Activated CD4-positive, alpha-beta T cell treated with anti-CD3 and anti-CD28 coated beads, Interleukin-2, Interleukin-4, amounts not matched to agents 100 ng/mL and 50 ng/mL, durations not matched to agents 16 hours and 8 hours (primary cell): ENCODE data around the gene FOXP1.
"Not testable (repeated sequence)": the region's sequence is repeated elsewhere in the genome, so short reads cannot be mapped to it uniquely, and the experiment has no call there.

Experiments
- DNase-seq: peaks from one replicate; pipeline ENCODE4 v3.0.0-alpha.2; 2020; ENCODE audit warnings: low spot score

The FOXP1 gene

DNA sequence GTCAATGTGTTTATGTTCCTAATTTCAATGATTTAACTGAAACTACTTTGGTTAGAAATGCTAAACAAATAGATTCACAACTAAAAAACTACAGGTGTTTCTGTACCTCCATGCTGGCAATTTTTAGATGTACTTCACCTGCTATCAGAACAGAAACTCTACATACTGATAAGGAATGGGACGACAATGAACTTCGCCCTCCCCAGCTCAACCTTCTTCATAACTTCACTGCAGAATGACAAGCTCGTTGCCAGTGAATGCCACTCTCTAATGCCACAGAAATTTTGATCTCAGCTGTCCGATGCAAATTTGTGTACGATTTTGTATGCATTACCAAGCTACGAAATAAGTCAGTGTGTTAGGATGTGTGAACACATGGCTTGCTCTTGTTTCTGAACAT, 133.4 kb downstream of the FOXP1 start:
- DNase-seq: no peak

DNA sequence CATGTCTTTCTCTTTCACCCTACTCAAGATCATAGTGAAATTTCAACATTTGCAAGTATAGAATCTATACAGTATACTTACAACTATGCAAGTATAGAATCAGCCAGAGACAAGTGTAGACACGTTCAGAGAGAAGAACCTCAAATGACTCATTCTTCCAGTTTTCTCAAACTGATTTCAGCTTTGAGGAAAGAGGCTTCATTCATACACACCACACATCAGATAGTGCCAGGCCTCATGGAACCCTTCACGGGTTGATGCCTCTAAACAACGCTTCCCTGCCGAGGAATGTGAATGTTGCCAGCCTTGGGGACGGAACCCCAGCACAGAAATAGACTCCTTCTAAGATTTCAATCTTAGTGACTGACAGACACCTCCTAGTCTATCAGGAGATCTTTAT, 135.7 kb downstream of the FOXP1 start:
- peak; percentile 47 for DNase-seq

DNA sequence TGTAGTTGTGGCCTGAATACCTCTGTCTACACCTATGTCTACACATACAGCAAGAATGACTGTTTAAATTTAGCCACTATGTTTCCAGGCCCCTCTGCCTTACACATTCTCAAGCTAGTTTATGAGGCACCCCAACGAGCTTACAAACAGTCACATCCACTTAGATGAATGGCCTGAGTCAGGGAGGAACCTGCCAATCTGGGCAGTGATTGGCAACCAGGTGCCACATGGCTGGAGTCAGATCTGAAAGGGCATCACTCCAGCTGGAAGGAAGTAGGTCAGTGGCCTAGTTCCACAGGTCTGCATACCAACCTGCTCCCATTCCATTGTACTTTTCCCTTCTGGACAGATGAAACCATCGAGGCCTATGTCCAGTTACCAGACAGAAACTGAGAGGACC, 136.3 kb downstream of the FOXP1 start:
- DNase-seq: no peak

DNA sequence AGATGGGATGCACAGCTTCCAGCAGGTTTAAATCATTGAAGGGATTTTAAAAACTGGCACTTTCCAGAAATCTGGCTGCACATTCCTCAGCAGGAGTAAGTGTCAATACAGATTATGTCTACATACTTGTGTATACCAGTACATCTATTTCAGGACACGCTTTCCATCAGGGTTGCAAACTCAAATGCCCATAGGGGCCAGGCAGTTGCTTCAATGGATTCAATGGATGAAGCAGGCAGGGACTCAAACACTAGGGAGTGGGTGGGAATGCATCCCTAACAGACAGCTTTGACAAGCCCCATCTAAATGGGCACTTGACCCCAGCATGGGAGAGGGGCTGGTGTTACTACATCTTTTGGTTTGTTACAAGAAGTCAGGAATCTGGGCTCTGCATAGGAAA, 136.8 kb downstream of the FOXP1 start:
- no peak for DNase-seq

DNA sequence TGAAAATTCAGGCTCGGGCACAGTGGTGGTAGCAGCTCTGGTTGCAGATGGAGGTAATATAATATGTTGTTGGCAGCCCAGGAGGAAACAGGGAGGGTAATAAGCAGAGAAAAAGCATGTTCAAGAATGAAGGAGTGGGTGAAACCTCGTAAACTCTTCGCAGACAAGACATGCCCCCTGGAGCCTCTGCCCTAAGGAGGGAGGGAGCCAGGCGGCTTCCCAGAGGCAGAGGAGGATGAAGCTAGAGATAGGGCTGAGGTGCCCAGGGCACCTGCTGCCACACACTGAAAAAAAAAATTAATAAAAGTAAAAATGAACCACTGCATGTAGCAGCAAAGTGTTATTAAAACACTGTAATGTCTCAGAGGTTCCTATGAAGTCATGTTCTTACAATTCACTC, 137.3 kb downstream of the FOXP1 start:
- no peak for DNase-seq

DNA sequence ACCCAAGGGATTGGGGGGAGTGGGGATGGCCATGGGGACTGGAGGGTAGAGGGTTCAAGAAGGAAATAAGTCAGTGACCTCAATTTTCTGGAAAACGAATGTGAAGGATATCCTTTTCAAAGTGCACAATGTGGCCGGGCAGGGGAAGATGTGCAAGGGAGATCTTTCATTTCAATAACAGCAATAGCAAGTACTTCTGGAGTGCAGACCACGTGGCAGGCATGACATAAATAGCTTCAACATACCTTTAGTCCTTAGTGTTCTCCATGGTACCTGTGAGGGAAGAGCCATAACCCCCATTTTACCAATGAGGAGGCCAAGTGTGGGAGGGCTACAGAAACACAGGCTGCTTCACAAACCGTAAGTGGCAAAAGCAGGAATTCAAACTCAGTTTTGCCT, 138.7 kb downstream of the FOXP1 start:
- no peak for DNase-seq

DNA sequence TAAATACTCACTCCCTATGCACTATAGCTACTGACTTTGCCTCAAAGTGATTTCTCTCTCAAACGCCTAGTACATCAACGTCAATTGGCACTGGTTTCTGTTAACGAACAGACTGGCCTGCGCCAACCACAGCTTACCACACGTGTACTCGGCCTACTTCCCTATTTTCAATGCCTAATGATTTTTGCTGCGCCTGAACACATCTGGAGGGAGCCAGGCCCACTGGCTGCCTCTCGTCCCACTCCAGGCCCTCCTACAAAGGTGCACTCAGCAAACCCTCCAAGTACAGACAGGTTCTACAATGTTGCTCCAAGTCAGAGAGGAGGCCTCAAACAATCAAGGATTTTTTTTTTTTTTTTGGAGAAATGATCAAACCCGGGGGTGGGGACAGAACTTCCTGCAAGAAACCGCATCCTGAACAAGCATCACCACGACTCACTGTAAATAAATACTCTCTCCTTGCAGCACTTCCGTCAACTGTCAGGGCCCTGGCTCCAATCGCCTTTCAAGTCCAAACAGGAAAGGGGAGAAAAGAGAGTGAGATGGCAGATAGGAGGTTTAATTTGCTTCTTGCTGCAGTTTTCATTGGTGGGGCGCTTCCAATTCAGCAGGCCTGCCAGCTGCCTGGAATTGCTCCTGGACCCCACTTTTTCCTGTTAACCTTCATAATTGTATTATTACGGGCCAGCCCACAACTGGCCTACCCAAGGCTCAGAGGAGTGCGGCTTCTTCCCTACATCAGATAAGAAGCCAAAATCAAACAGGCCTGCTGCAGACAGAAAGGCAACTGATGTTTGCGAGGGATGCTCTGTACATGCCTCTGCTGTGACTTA, 139.3 kb downstream of the FOXP1 start:
- peak; percentile 83 for DNase-seq

DNA sequence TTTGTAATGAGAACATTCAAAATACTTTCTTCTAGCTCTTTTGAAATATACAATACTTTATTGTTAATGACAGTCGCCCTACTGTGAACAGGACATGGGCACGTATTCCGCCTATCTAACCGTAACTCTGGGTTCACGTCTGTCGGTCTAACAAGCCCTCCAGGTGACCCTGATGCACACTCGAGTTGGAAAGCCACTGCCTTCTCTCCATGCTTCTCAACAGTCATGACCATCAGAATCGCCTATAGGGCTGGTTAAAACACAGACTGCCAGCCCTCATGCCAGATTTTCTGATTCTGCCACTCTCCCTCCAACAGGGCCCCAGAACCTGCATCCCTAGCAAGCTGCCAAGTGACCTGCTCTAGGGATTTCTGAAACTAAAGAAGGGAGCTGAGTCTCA, 140.2 kb downstream of the FOXP1 start:
- DNase-seq: no peak

DNA sequence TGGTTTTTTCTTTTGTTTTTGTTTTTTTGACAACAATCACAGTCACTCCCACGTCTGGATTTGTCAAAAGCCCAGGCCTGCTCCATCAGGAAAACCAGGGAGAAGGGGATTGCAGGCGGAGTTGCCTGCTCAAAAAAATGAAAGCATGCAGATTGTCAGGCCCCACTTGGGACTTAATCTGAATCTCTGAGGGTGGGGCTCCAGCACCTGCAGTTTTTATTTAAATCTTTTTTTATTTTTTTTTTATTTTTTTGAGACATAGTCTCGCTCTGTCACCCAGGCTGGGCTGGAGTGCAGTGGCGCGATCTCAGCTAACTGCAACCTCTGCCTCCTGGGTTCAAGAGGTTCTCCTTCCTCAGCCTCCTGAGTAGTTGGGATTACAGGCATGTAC, 140.9 kb downstream of the FOXP1 start:
- DNase-seq: no peak

DNA sequence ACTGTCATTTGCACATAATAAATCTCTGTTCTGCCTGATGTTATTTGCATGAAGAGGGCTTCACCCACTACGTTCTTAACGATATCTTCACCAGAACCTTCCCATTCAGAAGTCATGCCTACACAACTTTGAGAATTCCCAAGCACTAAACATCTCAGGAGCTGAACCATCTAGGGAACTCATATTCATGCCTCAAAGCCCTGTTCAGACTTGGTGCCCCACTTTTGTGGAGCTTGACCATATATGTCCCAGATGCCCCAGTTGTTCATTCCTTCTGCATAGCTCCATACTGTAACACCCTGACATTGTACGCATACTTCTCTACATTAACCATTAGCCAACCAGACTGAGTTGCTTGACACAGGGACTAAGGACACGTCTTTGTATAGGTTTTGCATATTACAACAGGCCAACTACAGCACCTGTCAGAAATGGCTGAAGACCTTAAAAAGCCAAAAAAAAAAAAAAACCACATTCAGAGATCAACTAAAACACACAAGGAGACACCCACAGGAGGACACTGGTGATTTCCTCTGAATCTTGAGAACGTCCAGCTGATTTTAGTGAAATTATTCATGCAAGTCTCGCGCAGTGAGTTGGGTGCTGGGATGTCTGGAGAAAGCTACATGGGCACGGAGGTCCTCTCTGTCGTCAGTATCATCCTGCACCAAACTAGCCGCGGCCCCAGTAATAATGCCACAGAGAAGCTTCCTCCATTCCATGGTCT, 141.4 kb downstream of the FOXP1 start:
- DNase-seq: no peak

DNA sequence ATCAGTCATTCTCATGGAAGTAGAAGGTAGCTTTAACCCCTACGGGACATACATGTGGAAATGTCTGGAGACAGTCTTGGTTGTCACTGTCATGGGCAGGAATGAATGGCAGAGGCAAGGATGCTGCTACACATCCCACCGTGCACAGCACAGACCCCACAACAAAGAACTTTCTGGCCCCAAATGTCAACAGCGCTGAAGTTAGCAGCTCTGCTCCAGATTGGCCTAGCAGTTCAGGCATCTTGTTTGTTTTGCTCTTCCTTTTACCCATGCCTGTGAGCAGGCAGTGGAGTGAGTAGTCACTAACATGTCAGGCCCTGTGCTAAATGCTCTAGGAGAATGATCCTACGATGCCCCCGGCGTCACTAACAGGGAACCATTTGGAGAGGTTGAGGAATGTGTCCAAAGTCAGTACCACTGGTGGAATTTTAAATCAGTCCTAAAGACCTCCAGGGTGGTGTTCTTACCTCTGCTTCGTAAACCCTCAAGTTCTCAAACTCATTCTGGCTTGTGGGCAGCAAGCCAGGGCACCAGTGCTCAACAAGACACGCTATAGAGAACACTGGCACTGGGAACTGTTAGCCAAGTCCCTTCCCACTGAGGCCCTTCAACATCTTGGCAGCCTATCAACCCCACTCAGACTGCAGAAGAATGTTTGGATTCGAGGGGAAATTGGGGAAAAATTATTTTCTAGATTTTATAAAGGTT, 142.2 kb downstream of the FOXP1 start:
- no peak for DNase-seq

DNA sequence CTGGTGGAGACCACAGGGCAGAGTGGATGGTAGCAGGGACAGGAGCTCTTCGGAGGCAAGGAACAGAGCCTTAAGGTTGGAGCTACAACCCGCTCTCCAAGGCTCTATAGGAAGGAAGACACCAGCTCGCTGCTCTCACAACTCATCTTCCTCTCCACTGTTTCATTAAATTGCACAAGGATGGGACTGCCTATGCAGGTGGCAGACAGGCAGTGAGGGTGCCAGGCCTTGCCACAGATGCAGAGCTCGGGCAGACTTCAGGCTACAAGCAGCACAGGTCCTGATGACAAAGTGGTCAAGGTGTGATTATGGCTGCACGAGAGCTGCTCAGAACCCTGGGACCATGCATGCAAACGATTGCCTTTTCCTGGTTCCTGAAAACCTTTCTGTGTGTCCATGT, 144.6 kb downstream of the FOXP1 start:
- DNase-seq: no peak

DNA sequence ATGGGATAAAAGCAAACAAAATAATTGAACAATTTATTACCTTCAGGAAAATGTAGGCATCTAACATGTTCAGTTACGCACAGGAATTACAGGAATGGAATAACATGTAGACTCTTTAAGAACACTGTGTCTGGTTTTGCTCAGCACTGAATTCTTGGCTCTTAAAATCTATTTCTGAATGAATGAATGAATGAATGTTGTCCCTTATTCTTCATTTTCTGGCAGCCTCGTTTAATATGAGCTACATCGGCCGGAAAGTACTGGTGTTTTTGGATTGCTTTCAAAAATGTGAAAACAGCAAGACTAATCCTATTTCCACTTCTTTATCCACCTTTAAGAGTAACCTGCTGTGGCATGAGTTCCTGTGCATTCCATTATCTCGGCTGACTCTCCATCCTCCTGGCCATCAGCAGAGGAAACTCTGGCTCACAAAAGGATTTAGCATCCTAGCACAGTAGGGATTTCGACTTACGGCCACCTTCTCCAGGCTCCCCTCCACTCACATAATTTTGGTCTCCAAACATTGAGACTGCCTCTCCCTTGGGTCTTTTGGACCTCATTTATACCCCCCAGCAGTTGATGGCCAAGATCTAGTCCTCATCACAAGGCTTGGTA, 145.3 kb downstream of the FOXP1 start:
- DNase-seq: no peak

DNA sequence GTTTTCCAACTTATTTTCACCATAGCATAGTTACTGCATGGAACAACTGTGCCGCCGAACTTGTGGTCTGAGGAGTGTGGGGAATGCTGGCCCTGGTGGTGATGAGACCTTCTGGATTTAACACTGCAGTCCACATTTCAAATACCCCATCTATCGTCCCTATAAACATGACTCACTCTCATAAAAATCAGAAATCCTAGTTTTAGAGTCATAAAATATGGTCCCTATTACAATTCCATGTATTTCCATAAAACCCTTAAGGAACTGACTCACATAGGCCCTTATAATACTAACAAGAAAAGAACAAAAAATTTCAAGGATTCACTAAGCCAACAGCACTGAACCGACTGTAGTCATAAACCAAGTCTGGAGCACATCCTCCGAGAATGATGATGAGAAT, 147.2 kb downstream of the FOXP1 start:
- no peak for DNase-seq

DNA sequence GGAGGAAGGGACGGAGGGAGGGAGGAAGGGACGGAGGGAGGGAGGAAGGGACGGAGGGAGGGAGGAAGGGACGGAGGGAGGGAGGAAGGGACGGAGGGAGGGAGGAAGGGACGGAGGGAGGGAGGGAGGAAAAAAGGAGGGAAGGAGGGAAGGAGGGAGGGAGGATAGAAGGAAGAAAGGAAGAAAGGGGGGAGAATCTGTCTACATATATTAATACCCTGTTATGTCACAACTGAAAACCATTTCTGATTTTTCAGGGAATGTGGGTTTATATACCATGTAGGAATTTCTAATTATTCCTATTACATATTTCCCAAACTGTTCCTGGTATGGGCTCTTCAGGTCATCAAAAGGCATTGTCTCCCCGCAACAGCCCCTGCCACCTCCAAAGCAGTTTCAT, 147.7 kb downstream of the FOXP1 start:
- not testable (repeated sequence) for DNase-seq

DNA sequence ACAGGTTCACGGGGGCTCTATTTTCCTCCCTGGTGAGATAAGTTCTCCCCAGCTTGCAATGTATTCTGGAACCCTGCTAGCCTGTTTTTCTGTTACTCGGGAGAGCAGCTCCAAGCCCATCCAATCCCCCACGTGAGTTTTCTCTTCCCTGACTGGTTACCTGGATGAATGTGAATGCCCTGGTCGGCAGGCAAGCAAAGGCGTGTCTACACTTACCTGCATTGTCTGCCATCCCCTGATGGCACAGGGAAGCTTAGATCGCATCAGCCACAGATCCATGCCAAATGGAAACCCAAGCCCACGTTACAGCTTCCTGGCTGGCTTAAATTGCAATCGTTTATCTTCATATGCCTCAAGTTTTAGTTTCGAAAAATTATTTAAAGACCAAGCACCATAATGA, 149.9 kb downstream of the FOXP1 start:
- DNase-seq: no peak

DNA sequence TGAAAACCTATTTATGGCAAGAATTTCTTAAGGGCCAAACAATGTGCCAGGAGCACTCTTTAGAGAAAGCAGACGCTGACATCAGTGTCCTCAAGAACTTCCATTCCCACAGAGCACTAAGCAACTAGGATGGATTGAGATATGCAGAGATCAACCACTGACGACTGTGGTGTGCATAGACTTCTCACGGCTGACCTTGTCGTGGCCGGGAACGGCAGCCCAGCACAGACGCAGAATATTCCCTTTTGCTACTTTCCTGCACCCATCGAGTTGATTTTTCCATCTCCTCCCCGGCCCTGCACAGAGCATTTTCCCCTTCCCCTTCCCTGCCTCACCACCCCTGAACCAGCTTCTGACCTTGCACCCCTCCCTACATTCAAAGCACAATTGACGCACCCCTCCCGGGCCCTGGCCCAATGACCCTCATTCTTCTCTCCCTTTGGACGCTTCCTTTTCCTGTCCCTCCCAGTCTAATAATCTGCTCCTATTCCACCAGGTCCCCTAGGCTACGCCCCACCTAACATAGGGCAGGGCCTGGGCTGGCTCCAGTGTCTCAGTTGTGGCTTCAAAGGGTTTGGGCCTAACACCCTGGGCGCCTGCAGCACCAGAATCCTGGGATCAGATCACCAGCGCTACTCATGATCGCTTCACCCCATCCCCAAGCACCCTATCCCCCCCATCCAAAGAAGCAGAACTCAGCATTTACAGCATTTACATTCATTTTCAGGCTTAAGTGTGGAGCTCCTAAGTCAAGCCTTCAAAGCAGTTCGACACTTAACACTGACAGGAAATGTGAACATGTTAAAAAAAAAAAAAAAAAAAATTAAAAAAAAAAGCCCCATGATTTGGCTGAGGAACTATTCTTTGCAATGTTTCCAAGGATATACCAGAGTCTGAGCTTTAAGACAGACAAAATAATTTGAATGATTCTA, 151.2 kb downstream of the FOXP1 start:
- no peak for DNase-seq

DNA sequence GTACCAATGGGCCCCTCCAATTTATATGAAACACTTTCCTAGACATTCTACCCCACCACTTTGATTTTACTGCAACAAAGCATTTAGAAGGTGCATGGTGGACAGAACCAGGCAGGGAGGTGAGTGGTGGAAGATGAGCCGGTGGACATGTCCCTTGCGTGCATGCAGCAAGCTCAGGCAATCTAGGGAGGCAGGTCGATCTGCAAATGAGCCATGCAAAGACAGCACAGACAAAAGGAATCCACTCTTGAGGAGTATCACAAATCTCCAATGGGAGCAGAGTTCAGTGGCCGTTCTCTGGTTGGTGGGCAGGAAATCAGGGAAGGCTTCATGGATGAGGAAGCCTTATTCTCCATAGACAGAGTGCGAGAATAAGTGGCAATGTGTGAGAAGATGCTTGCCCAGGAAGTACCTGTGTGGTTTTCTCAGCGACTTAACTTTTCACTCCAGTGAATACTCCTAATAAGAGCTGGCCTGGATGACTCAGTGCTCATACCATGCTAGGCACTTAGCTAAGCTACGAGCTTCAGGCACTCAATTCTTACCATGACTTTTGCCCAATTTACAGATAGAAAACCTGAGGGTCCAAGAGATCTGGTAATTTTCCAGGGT, 152.5 kb downstream of the FOXP1 start:
- no peak for DNase-seq

DNA sequence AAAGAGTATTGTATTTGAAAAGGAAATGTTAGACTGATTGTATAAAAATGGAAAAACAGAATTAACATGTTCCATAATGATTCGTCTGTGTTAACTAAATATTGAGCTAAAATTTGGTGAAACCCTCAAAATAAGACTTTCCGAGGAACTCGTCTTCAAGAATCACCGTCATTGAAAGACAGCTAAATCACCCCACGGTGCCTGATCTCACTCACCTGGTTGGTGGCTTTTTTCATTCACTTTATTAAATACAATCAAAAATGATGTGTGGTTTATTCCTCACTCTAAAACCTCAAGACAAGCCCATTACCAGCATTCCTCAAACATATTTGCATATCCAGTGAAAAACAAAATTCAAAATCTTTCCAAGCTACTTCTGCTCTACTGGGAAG, 153.9 kb downstream of the FOXP1 start:
- DNase-seq: no peak

DNA sequence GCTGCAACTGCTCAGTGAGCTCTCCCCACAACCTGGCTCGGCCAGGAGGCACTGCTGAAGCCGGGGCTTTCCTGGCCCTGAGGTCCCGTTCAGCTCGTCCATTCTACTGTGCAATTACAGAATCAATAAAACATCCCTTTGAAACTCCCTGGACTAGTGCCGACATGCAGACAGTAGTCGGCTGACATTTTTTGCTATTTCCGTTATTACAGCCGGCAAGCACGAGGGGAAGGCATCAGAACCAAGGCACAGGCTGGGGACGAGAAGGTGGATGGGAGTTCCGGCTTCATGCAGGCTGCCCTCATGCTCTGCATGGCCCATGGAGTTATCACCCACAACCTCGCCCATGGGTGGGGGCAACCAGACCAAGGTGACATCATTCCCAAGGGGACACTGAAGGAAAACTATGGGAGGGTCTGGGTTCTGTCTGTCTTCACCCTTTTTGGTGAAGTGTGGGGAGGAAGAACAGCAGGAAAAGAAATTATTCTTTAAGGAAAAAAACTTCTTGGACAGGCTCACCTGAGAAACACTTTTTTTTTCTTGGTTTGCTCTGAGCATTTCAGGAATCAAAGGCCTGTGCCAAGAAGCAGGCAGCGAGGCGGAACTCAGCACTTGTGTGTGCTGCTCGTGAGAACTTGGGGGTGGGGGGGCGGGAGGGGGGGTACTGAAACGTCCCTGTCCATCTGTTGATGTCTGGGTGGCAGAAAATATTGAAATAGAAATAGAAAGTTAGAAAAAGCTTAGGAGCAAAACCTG, 154.5 kb downstream of the FOXP1 start:
- no peak for DNase-seq
